Activated CD4-positive, alpha-beta T cell treated with anti-CD3 and anti-CD28 coated beads, Interleukin-2, amount 50 U/mL, for 4 hours (primary cell): ENCODE results near the gene GIGYF1.
"Not testable (repeated sequence)": the region's sequence is repeated elsewhere in the genome, so short reads cannot be mapped to it uniquely, and the experiment has no call there.

Experiments used
- DNase-seq, 2 experiments: peaks; one replicate each; pipeline ENCODE4 v3.0.0-alpha.2; 2020

GIGYF1 gene

GRCh38 chr7:100694098-100694745, at the start of gene GIGYF1:
Gene GIGYF1 (minus strand): TSS chr7:100694250. CDS start chr7:100688238, 6,012 bp downstream.
- DNase-seq, result peak; percentile 56 to 57

GRCh38 chr7:100739934-100740333, 45.9 kb upstream of the GIGYF1 start:
- DNase-seq, result no peak

- no peak for DNase-seq
Measured at GRCh38 chr7:100736671-100737070, 42.6 kb upstream of the GIGYF1 start.

GRCh38 chr7:100735730-100736129, 41.7 kb upstream of the GIGYF1 start:
- no peak for DNase-seq

- no peak for DNase-seq
Measured at GRCh38 chr7:100731937-100732636, 38.0 kb upstream of the GIGYF1 start.

- no peak for DNase-seq
Measured at GRCh38 chr7:100730136-100730800, 36.2 kb upstream of the GIGYF1 start.

GRCh38 chr7:100728196-100728595, 34.1 kb upstream of the GIGYF1 start:
- DNase-seq, result no peak

- no peak for DNase-seq
Measured at GRCh38 chr7:100726996-100727761, 33.1 kb upstream of the GIGYF1 start.

GRCh38 chr7:100724364-100724763, 30.3 kb upstream of the GIGYF1 start:
- DNase-seq, result not testable (repeated sequence)

GRCh38 chr7:100723732-100724275, 29.8 kb upstream of the GIGYF1 start:
- DNase-seq, result no peak

GRCh38 chr7:100722480-100723212, 28.6 kb upstream of the GIGYF1 start:
- DNase-seq, result no peak

- DNase-seq, result no peak
Measured at GRCh38 chr7:100721505-100721812, 27.4 kb upstream of the GIGYF1 start.

- DNase-seq, result no peak
Measured at GRCh38 chr7:100720671-100721504, 26.8 kb upstream of the GIGYF1 start.

- DNase-seq, result no peak
Measured at GRCh38 chr7:100720279-100720670, 26.2 kb upstream of the GIGYF1 start, which contains the start of gene EPO. Gene EPO (plus strand): TSS chr7:100720468. CDS start chr7:100720981, 513 bp downstream.

- DNase-seq, result no peak
Measured at GRCh38 chr7:100719523-100720278, 25.7 kb upstream of the GIGYF1 start.

GRCh38 chr7:100717073-100717472, 23.0 kb upstream of the GIGYF1 start:
- DNase-seq, result not testable (repeated sequence)

GRCh38 chr7:100714725-100715124, 20.7 kb upstream of the GIGYF1 start:
- no peak for DNase-seq

GRCh38 chr7:100711369-100711768, 17.3 kb upstream of the GIGYF1 start:
- no peak for DNase-seq

GRCh38 chr7:100710452-100710851, 16.4 kb upstream of the GIGYF1 start:
- no peak for DNase-seq

- no peak for DNase-seq
Measured at GRCh38 chr7:100708395-100708794, 14.3 kb upstream of the GIGYF1 start.
